Suppressor macrophage treated with lipopolysaccharide for 1 hour (primary cell): Measurements from ENCODE around the gene GSE1.

ENCODE experiments used
- DNase-seq, 3 donors: peaks; one replicate each; pipeline ENCODE4 v3.0.0-alpha.2; 2020 to 2022

The GSE1 gene

GRCh38 chr16:85574672-85575475 is 38.2 kb upstream of the GSE1 start:
- DNase-seq = no peak

GRCh38 chr16:85575920-85576319 is 37.2 kb upstream of the GSE1 start:
- no peak for DNase-seq

- no peak for DNase-seq
Observed at GRCh38 chr16:85576944-85577343, 36.2 kb upstream of the GSE1 start.

- DNase-seq = no peak
Observed at GRCh38 chr16:85577899-85578598, 35.1 kb upstream of the GSE1 start.

GRCh38 chr16:85578599-85578948 is 34.5 kb upstream of the GSE1 start:
- DNase-seq = no peak

GRCh38 chr16:85579191-85579590 is 33.9 kb upstream of the GSE1 start:
- DNase-seq = no peak

GRCh38 chr16:85579923-85580580 is 33.1 kb upstream of the GSE1 start:
- DNase-seq = no peak

- DNase-seq = no peak
Observed at GRCh38 chr16:85580684-85581083, 32.4 kb upstream of the GSE1 start.

GRCh38 chr16:85582229-85582991 is 30.7 kb upstream of the GSE1 start:
- no peak for DNase-seq

GRCh38 chr16:85583491-85584181 is 29.5 kb upstream of the GSE1 start:
- DNase-seq = no peak

GRCh38 chr16:85584267-85584666 is 28.9 kb upstream of the GSE1 start:
- no peak for DNase-seq

- DNase-seq = no peak
Observed at GRCh38 chr16:85584819-85585282, 28.3 kb upstream of the GSE1 start.

GRCh38 chr16:85585711-85586110 is 27.4 kb upstream of the GSE1 start:
- no peak for DNase-seq

GRCh38 chr16:85586380-85587104 is 26.6 kb upstream of the GSE1 start:
- no peak for DNase-seq

- DNase-seq = no peak
Observed at GRCh38 chr16:85587762-85588556, 25.2 kb upstream of the GSE1 start.

GRCh38 chr16:85588562-85589503 is 24.3 kb upstream of the GSE1 start:
- DNase-seq = no peak

GRCh38 chr16:85589688-85590505 is 23.2 kb upstream of the GSE1 start:
- DNase-seq = no peak

GRCh38 chr16:85590506-85590832 is 22.7 kb upstream of the GSE1 start:
- DNase-seq = no peak

GRCh38 chr16:85591381-85591780 is 21.7 kb upstream of the GSE1 start:
- no peak for DNase-seq
